GM12878 (cell line): Measurements from ENCODE around the gene GOLGA5. TPM values are rescaled to one million over a fixed set of nuclear protein-coding genes. Genes with fewer than 3 reads are reported as not detected.

Experiments
- ATAC-seq: fragments of 200-7000 bp; cut with Tn5 transposase; 3 replicates; pipeline ENCODE4 v1.9.1; 2020; ENCODE audit warnings: mild to moderate bottlenecking, moderate library complexity
- BruUV-seq: library from RNA; stranded (reverse); fragments of 400-500 nt; replicated peaks from 2 replicates; lab custom pipeline; 2021; lab: Mats Ljungman, UMichigan
- CTCF ChIA-PET: fragments of 300-600 bp; sonication (Branson Sonifier 250); formaldehyde crosslinking; extraction: SDS; loops from one replicate; lab custom pipeline; 2021; ENCODE audit warnings: inconsistent platforms; lab: Yijun Ruan, JAX
- POLR2A ChIA-PET: fragments of 350-600 bp; formaldehyde crosslinking; extraction: SDS; loops from one replicate; lab custom pipeline; 2021; ENCODE audit warnings: inconsistent platforms; lab: Charles Lee
- RAD21 ChIA-PET: fragments of 300-600 bp; sonication (Branson Sonifier 250); formaldehyde crosslinking; loops from one replicate; lab custom pipeline; 2023; ENCODE audit warnings: antibody characterized with exemption; ENCODE audit not compliant: unreplicated experiment; lab: Charles Lee
- SMC1A ChIA-PET: fragments of 300-600 bp; sonication (Branson Sonifier 250); formaldehyde crosslinking; loops from one replicate; lab custom pipeline; 2023; ENCODE audit not compliant: unreplicated experiment, uncharacterized antibody; lab: Charles Lee
- DNase-seq: peaks from one replicate; pipeline ENCODE4 v3.0.0-alpha.2; 2011; ENCODE audit warnings: low read depth, low spot score
- FAIRE-seq: peaks from 3 replicates; lab custom pipeline; 2011; peaks lifted over from hg19 to GRCh38; lab: Jason Lieb, UNC
- H2AFZ ChIP-seq: 2 replicates; pipeline ENCODE4 v1.6.0; 2011; ENCODE audit warnings: low read depth, low read length, control low read depth; ENCODE audit not compliant: control insufficient read depth
- H3K27ac ChIP-seq: 2 replicates; pipeline ENCODE4 v1.5.1; 2011; ENCODE audit warnings: control low read depth; ENCODE audit not compliant: control insufficient read depth, insufficient read depth
- H3K27me3 ChIP-seq, 2 experiments: replicated peaks in 1 of 2; 2 replicates each; pipeline versions ENCODE4 v1.6.0 to v1.6.1; 2011; ENCODE audit warnings: low read length in 1 of 2; ENCODE audit not compliant: control insufficient read depth in 2 of 2, insufficient read depth in 2 of 2
- H3K36me3 ChIP-seq, 2 experiments: 2 replicates each; pipeline ENCODE4 v1.5.1; 2011; ENCODE audit warnings: low read length in 1 of 2; ENCODE audit not compliant: control insufficient read depth in 2 of 2, insufficient read depth in 2 of 2
- H3K4me1 ChIP-seq: 2 replicates; pipeline ENCODE4 v1.6.1; 2011; ENCODE audit warnings: mild to moderate bottlenecking, low read length, moderate library complexity, mixed read lengths; ENCODE audit not compliant: control insufficient read depth, insufficient read depth
- H3K4me2 ChIP-seq: 2 replicates; pipeline ENCODE4 v1.6.0; 2011; ENCODE audit warnings: control low read depth; ENCODE audit not compliant: control insufficient read depth, insufficient read depth
- H3K4me3 ChIP-seq: fragments of 200-600 bp; sonication (generic); 2 replicates; pipeline ENCODE4 v1.5.1; 2016
- H3K79me2 ChIP-seq: 2 replicates; pipeline ENCODE4 v1.6.0; 2011; ENCODE audit warnings: low read length; ENCODE audit not compliant: control insufficient read depth, insufficient read depth
- H3K9ac ChIP-seq: 2 replicates; pipeline ENCODE4 v1.8.0; 2011; ENCODE audit warnings: low read length, control low read depth, mixed read lengths; ENCODE audit not compliant: control insufficient read depth, insufficient read depth
- H3K9me3 ChIP-seq: replicated peaks from 3 replicates; pipeline ENCODE4 v1.5.1; 2011; ENCODE audit warnings: mild to moderate bottlenecking, low read length; ENCODE audit not compliant: control insufficient read depth, insufficient read depth
- H4K20me1 ChIP-seq: 2 replicates; pipeline ENCODE4 v1.6.0; 2011; ENCODE audit not compliant: control insufficient read depth, insufficient read depth
- CTCF ChIP-seq, 3 experiments: IDR thresholded peaks in 2 of 3; conservative IDR thresholded peaks in 1 of 3; 2 replicates each; pipeline ENCODE4 v1.5.1; 2011; ENCODE audit warnings: low read depth in 3 of 3, low read length in 3 of 3, mild to moderate bottlenecking in 3 of 3, control low read depth in 2 of 3, moderate library complexity in 2 of 3, inconsistent platforms in 1 of 3, mixed read lengths in 1 of 3; ENCODE audit not compliant: control insufficient read depth in 2 of 3, insufficient read depth in 1 of 3; ENCODE audit errors: extremely low read depth in 1 of 3
- EZH2 ChIP-seq: IDR thresholded peaks from 2 replicates; pipeline ENCODE4 v1.6.1; 2012; ENCODE audit warnings: low read depth, mild to moderate bottlenecking, control low read depth, inconsistent platforms, low read length, borderline replicate concordance; ENCODE audit not compliant: control insufficient read depth
- FOXK2 ChIP-seq: fragments of 450-650 bp; IDR thresholded peaks from 2 replicates; pipeline ENCODE4 v1.6.1; 2017; ENCODE audit warnings: mild to moderate bottlenecking, moderate library complexity
- HDGF ChIP-seq: fragments of 450-650 bp; IDR thresholded peaks from 2 replicates; pipeline ENCODE4 v1.6.1; 2016; ENCODE audit warnings: antibody characterized with exemption
- NBN ChIP-seq: fragments of 450-650 bp; IDR thresholded peaks from 2 replicates; pipeline ENCODE4 v1.6.1; 2016
- NRF1 ChIP-seq: conservative IDR thresholded peaks from 2 replicates; pipeline ENCODE4 v1.6.1; 2011; ENCODE audit warnings: mild to moderate bottlenecking, low read depth, low read length, improper control_type of control experiment
- RBBP5 ChIP-seq: fragments of 200-600 bp; sonication (generic); conservative IDR thresholded peaks from 2 replicates; pipeline ENCODE4 v1.6.1; 2016
- SMARCA5 ChIP-seq: fragments of 450-650 bp; IDR thresholded peaks from 2 replicates; pipeline ENCODE4 v1.6.1; 2017; ENCODE audit warnings: mild to moderate bottlenecking
- STAT1 ChIP-seq: fragments of 450-650 bp; conservative IDR thresholded peaks from 2 replicates; pipeline ENCODE4 v1.6.1; 2014; ENCODE audit warnings: antibody characterized with exemption, mild to moderate bottlenecking
- SUPT20H ChIP-seq: IDR thresholded peaks from 2 replicates; pipeline ENCODE4 v1.6.1; 2011; ENCODE audit warnings: low read depth, mild to moderate bottlenecking, low read length, moderate library complexity, borderline replicate concordance; ENCODE audit not compliant: control insufficient read depth
- TARDBP ChIP-seq: IDR thresholded peaks from 2 replicates; pipeline ENCODE4 v1.6.1; 2016; ENCODE audit warnings: borderline replicate concordance
- WGBS: methylation state at CpG from one replicate; pipeline ENCODE4 v1.1.6; 2016; ENCODE audit warnings: low lambda C conversion rate; ENCODE audit not compliant: insufficient replicate concordance, insufficient coverage; ENCODE audit errors: missing lambda C conversion rate; 5-methylcytosine and 5-hydroxymethylcytosine counted together
- in situ Hi-C: fragments of 300-500 bp; cut with MboI; formaldehyde crosslinking; loops from 9 replicates; pipeline ENCODE4 v1.14.3; 2018; ENCODE audit warnings: mixed read lengths
- intact Hi-C: fragments of 100-400 bp; cut with micrococcal nuclease; formaldehyde crosslinking; loops from one replicate; pipeline ENCODE4 v1.14.2; 2022; ENCODE audit not compliant: unreplicated experiment
- polyA plus RNA-seq, 11 experiments: library from polyadenylated mRNA; depleted of rRNA in 4 of 11; unstranded in 6 of 11; stranded (reverse) in 5 of 11; fragments of >200 nt; fragmentation: Nextera tagmentation in 4 of 11; fragmentation: Illumina TruSeq in 1 of 11; extraction: Ambion mirVana in 4 of 11; extraction: Trizol in 1 of 11; gene quantifications; 1 replicate in 1 of 11; 2 replicates in 10 of 11; pipeline versions ENCODE4 v1.2.1 to v1.2.3, GENCODE V29; 2011 to 2016; ENCODE audit warnings: inconsistent platforms in 2 of 11, missing spikeins in 2 of 11, low read depth in 1 of 11
- total RNA-seq, 4 experiments: library from RNA; depleted of rRNA in 3 of 4; stranded (reverse); fragments of >200 nt in 3 of 4; fragmentation: Illumina TruSeq in 1 of 4; extraction: Trizol in 1 of 4; gene quantifications; 2 replicates each; pipeline versions ENCODE4 v1.2.1 to v1.2.3, GENCODE V29; 2013 to 2021
- TF ChIP-seq, protein P1 (sequence below): fragments of 150-350 bp; IDR thresholded peaks from 2 replicates; pipeline ENCODE4 v1.6.1; 2014; ENCODE audit warnings: mild to moderate bottlenecking, low read depth, low read length

The GOLGA5 gene
- total and polyA plus RNA-seq, 10 of the 15 experiments (the other 5 are each of a cell fraction or from before 2014, with no cell fraction given): 10.9 to 30.1 (median 19.7) TPM

- FAIRE-seq: no peak
- H3K36me3 ChIP-seq: peaks cover 0 to 10% of the 10 kb centered on the region in 2 experiments; a peak in 1 of 4 replicates
- H3K4me3 ChIP-seq: no peak overlapping the region
- WGBS: 74% methylated on average over 4 of the region's 4 CpGs
- no peak overlapping the region for H2AFZ ChIP-seq
- in situ Hi-C loops: loop anchor here (10.0 kb wide), 1 partner anchor 668 kb away; the partner anchor contains the start of genes CPSF2 and NDUFB1
- TF ChIP-seq CTCF (IDR thresholded peaks at IDR 0.05 in 2 of 3, conservative IDR thresholded peaks at IDR 0.05 in 1 of 3; ENCODE audit: control insufficient read depth in 2 of 3, extremely low read depth in 1 of 3, insufficient read depth in 1 of 3, low read depth in 3 of 3, low read length in 3 of 3): no peak
- no peak for TF ChIP-seq SUPT20H
- TF ChIP-seq TARDBP: no peak
- no peak for TF ChIP-seq FOXK2
- no peak for TF ChIP-seq HDGF
- TF ChIP-seq SMARCA5: no peak
- no peak for TF ChIP-seq RBBP5
- no peak for TF ChIP-seq EZH2
- TF ChIP-seq STAT1: no peak
- no peak for TF ChIP-seq NBN
- TF ChIP-seq, protein P1, sequence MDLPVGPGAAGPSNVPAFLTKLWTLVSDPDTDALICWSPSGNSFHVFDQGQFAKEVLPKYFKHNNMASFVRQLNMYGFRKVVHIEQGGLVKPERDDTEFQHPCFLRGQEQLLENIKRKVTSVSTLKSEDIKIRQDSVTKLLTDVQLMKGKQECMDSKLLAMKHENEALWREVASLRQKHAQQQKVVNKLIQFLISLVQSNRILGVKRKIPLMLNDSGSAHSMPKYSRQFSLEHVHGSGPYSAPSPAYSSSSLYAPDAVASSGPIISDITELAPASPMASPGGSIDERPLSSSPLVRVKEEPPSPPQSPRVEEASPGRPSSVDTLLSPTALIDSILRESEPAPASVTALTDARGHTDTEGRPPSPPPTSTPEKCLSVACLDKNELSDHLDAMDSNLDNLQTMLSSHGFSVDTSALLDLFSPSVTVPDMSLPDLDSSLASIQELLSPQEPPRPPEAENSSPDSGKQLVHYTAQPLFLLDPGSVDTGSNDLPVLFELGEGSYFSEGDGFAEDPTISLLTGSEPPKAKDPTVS: no peak
- TF ChIP-seq NRF1: no peak
- no peaks in the 10 kb centered on the region for H4K20me1 ChIP-seq
- DNase-seq: no peak
- ChIA-PET RAD21 (no interaction called here), CTCF (no interaction called here), SMC1A (interaction anchor here (1.6 to 2.0 kb wide), 2 partner anchors 10 to 49 kb away, joined by 4 to 8 read pairs; no protein-coding TSS in a partner anchor), POLR2A (no interaction called here)
- no TSS peak for BruUV-seq
- peaks cover 5% of the 10 kb centered on the region for H3K9me3 ChIP-seq
- ATAC-seq: no peak
- H3K79me2 ChIP-seq: peaks cover 25% of the 10 kb centered on the region
- no peak overlapping the region for H3K9ac ChIP-seq
- peaks cover 8% of the 10 kb centered on the region for H3K4me1 ChIP-seq
- H3K27me3 ChIP-seq: no peaks in the 10 kb centered on the region
- no peak overlapping the region for H3K27ac ChIP-seq
- no peak overlapping the region; the same call in 1 of the 2 replicates for H3K4me2 ChIP-seq
- intact Hi-C loops: no loop called here
Observed at GRCh38 chr14:92792885-92793284, 1.2 kb upstream of the GOLGA5 start.
